Activated CD4-positive, alpha-beta T cell treated with anti-CD3 and anti-CD28 coated beads, Interleukin-2, amount 10 ng/mL, durations not matched to agents 24 days and 14 days (primary cell): ENCODE data around the gene ONECUT3. TPM values are rescaled to one million over a fixed set of nuclear protein-coding genes. Genes with fewer than 3 reads are reported as not detected.
A peak's percentile ranks its signal among the peaks of the same experiment; 100 is the strongest.
"Not testable (repeated sequence)": the region's sequence is repeated elsewhere in the genome, so short reads cannot be mapped to it uniquely, and the experiment has no call there.

Source experiments
- DNase-seq: peaks from one replicate; pipeline ENCODE4 v3.0.0; 2022
- H3K27ac Mint-ChIP-seq: one replicate; pipeline ENCODE4 v1.8.0; 2022; ENCODE audit warnings: mild to moderate bottlenecking, mixed read lengths
- H3K27me3 Mint-ChIP-seq: one replicate; pipeline ENCODE4 v1.8.0; 2022; ENCODE audit warnings: mixed read lengths
- H3K36me3 Mint-ChIP-seq: one replicate; pipeline ENCODE4 v1.8.0; 2022; ENCODE audit warnings: low read depth, mild to moderate bottlenecking, mixed read lengths
- H3K4me1 Mint-ChIP-seq: one replicate; pipeline ENCODE4 v1.8.0; 2021; ENCODE audit warnings: mixed read lengths
- H3K4me3 Mint-ChIP-seq: one replicate; pipeline ENCODE4 v1.8.0; 2022; ENCODE audit warnings: mild to moderate bottlenecking, moderate library complexity, mixed read lengths
- H3K9me3 Mint-ChIP-seq: one replicate; pipeline ENCODE4 v1.8.0; 2021; ENCODE audit warnings: mixed read lengths
- intact Hi-C: fragments of 100-400 bp; cut with micrococcal nuclease; formaldehyde crosslinking; loops from one replicate; pipeline ENCODE4 v1.15.1; 2023
- total RNA-seq: library from RNA; stranded (reverse); gene quantifications from 2 replicates; pipeline ENCODE4 v1.2.3, GENCODE V29; 2022

ONECUT3 gene
- total RNA-seq, 1 donor from 2014 or later, result not detected

DNA sequence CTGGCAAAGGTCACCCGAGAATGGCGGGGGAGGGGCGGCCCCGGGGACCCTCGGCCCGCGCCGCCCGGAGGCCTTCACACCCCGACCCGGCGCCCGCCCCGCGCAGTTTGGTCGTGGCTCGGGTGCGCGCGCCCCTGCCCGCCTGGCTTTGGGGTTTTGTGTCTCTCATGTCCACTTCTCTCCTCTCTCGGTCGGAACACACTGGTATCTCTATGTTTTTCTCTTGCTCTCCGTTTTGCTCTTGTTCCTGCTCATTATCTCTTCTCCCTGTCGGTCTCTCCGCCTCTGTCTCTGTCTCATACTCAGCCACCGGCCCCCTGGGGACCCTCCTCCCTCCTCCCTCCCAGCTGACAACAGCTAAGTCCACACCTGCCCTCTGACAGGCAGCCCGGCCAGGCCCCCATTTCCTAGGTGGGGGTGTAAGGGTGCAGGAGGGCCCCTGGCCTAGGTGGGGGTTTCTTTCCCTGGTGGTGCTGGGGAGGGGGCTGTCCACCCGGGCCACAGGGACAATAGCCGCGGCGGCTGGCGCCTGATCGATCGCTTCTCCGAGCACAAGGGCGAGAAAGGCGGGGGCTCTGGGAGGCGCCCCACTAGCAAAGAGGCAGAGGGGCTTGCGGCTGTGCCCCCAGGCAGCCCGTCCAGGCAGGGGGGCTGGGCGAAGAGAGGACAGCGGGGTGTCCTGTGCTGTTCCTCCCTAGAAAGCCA lies 2.3 kb downstream of the ONECUT3 start:
- no peaks in the 10 kb centered on the region for H3K9me3 Mint-ChIP-seq
- H3K4me1 Mint-ChIP-seq, result peaks cover 2% of the 10 kb centered on the region
- intact Hi-C loops, result loop anchor here (5.0 kb wide), 1 partner anchor 288 kb away; no protein-coding TSS in a partner anchor
- peaks cover 60% of the 10 kb centered on the region for H3K27me3 Mint-ChIP-seq
- no peak for DNase-seq
- peak overlapping the region; percentile 39 for H3K4me3 Mint-ChIP-seq
- peaks cover 4% of the 10 kb centered on the region for H3K36me3 Mint-ChIP-seq
- H3K27ac Mint-ChIP-seq, result peak overlapping the region; percentile 88

GRCh38 chr19:1756264-1756663 lies 3.0 kb downstream of the ONECUT3 start:
- Mint-ChIP-seq H3K4me1 (peaks cover 2% of the 10 kb centered on the region), H3K27me3 (peaks cover 60% of the 10 kb centered on the region), H3K36me3 (peaks cover 4% of the 10 kb centered on the region), H3K4me3 (no peak overlapping the region), H3K27ac (no peak overlapping the region), H3K9me3 (no peaks in the 10 kb centered on the region)
- intact Hi-C loops, result loop anchor here (5.0 kb wide), 1 partner anchor 289 kb away; no protein-coding TSS in a partner anchor
- no peak for DNase-seq

DNA sequence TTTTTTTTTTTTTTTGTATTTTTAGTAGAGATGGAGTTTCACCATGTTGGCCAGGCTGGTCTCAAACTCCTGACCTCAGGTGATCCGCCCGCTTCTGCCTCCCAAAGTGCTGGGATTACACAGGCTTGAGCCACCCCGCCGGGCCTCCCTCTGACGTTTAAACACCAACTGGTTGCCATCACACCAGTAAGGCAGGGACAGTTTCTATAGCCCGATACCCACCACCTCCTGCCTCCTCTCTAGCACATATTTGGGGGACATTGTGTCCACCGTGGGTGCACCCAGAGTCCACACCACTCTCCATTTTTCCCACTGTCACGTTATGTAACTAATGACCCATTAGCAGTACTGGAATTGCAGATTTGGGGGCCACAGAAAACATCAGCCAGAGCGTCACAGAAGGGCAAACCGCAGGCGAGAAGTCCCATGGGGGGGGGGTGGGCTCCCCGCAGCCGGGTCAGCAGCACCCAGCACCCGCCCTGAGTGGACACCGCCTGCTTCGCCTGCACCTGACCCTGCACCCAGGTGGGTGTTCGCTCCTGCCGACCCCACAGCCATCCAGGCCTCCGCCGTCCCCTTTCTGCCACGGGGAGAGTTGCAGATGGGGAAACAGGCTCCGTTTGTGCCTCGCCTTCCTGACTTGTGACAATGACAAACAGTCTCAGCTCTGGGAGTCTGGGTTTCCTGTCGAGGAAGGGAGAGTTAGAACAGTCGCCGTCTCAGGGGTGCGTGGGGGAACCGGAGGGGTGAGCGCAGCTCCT lies 3.6 kb downstream of the ONECUT3 start:
- Mint-ChIP-seq H3K4me3 (peak overlapping the region; percentile 41), H3K27ac (no peak overlapping the region)
- intact Hi-C loops, result loop anchor here (5.0 kb wide), 1 partner anchor 290 kb away; no protein-coding TSS in a partner anchor

DNA sequence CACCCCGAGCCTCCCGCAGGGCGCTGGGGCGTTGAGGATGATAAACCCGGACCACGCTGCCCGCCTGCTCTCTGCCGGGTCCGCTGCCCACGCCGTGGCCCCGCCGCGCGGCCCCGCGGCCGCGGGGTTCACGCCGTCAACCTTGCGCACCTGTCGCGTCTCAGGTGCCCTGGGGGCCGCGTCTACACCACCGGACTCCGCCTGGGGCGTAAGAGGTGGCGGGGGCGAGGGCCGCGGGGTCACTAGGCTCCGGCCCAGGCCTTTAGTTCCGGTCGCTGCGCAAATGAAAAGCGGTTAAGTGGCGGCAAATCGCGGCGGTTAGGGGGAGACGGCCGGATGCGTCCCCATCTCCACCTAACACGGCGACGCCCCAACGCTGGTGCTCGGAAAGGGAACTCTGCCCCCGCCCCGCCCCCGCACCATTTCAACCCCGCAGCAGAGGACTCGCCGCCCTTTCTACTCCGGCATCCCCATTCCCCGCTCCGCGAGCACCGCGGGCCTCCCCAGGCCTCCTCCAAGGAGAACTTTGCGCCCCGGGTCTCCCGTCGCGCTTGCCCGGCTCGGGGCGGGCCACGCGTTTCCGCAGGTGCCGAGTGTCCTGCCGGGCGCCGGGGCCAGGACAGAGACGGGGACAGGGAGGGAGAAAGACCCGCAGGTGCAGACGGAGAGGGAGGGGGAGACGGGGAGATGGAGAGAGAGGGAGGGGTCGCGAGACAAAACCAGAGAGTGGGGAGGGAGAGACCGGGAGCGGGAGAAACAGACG lies 4.3 kb downstream of the ONECUT3 start:
- intact Hi-C loops, result loop anchor here (5.0 kb wide), 1 partner anchor 290 kb away; no protein-coding TSS in a partner anchor
- peaks cover 55% of the 10 kb centered on the region for H3K27me3 Mint-ChIP-seq
- DNase-seq, result no peak
- peaks cover 2% of the 10 kb centered on the region for H3K4me1 Mint-ChIP-seq
- H3K4me3 Mint-ChIP-seq, result no peak overlapping the region
- H3K27ac Mint-ChIP-seq, result no peak overlapping the region
- H3K36me3 Mint-ChIP-seq, result peaks cover 4% of the 10 kb centered on the region
- H3K9me3 Mint-ChIP-seq, result no peaks in the 10 kb centered on the region

More for the DNA sequence above, 3.6 kb downstream of the ONECUT3 start:
- DNase-seq, result peak; percentile 64
- Mint-ChIP-seq H3K4me1 (peaks cover 2% of the 10 kb centered on the region), H3K9me3 (no peaks in the 10 kb centered on the region), H3K27me3 (peaks cover 60% of the 10 kb centered on the region), H3K36me3 (peaks cover 4% of the 10 kb centered on the region)

DNA sequence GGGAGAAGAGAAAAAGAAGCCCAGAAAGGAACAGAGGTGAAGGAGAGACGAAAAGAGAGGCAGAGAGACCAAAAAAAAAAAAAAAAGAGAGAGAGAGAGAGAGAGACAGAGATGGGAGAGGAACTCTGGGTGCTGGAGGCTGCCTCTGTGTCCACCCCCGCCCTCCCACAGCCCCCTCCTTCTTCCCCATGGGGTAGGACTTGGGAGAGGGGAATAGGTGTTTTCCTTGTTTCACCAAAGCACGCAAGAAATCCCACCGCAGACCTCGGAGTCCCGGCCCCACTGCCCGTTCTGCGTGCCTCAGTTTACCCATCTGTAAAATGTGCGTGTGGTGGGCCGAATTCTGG lies 4.9 kb downstream of the ONECUT3 start:
- Mint-ChIP-seq H3K4me3 (no peak overlapping the region), H3K9me3 (no peaks in the 10 kb centered on the region), H3K36me3 (peaks cover 4% of the 10 kb centered on the region), H3K27ac (no peak overlapping the region), H3K27me3 (peaks cover 55% of the 10 kb centered on the region), H3K4me1 (peaks cover 2% of the 10 kb centered on the region)
- intact Hi-C loops, result loop anchor here (5.0 kb wide), 1 partner anchor 291 kb away; no protein-coding TSS in a partner anchor
- no peak for DNase-seq

DNA sequence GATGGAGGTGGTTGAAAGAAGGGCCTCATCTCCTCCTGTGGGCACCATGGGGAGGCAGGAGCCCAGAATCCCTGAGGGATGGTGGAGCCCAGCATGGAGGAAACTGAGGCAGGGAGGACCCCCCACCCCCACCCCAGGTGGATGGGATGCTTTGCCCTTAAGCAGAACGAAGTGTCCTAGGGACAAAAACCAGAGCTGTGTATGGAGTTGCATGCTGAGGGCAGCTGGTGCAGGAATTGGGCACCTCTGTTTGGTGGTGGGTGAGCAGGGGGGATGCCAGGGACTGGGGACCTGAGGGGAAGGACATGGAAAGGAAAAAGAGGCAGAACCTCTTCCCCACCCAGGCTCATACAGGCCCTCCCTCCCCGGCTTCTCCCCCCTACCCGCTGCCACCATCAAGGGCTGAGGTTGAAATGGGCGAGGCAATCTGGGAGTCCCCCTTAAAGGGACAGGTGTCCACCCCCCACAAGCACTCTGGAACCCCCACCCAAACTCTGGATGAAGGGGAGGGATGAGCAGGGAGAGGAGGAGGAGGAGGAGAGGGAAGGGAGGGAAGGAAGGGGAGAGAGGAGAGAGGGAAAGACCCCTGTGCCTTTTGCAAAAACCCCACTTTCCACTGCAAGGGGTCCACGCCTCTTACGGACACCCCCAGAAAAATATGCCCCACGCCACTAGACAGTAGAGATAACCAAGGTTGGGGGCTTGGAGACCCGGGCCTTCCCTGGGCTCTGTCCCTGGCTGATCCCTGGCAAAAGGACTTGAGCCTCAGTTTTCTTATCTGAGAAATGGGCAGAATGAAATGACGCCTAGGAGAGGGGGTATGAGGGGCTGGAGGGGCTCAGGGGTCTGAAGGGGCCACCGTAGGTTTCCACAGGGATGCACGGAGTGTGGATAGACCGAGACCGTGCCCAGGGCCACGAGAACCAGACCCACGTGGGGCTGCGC lies 5.9 kb downstream of the ONECUT3 start:
- no peak for DNase-seq
- Mint-ChIP-seq H3K27me3 (peaks cover 65% of the 10 kb centered on the region), H3K36me3 (peaks cover 4% of the 10 kb centered on the region), H3K27ac (no peak overlapping the region), H3K4me3 (no peak overlapping the region), H3K9me3 (no peaks in the 10 kb centered on the region), H3K4me1 (peaks cover 3% of the 10 kb centered on the region)
- intact Hi-C loops, result loop anchor here (5.0 kb wide), 1 partner anchor 292 kb away; no protein-coding TSS in a partner anchor

DNA sequence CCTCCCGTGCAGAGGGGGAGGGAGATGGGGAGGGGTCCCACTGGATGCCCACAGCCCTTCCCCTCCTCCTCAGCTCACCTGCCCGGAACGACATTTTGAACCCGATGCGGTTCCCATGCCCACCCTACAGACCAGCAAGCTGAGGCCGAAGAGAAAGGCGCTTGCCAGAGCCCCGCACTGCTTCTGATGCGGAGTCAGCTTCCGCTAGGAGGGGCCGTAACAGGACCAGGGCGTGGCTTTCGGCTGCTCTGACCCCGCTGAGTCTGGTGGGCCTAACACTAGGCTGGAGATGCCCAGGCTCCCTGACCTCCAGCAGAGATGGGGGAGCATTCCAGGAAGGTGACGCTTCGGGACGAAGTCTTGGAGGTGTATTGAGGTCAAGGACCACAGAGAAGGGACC lies 6.7 kb downstream of the ONECUT3 start:
- no peak overlapping the region for H3K27ac Mint-ChIP-seq
- intact Hi-C loops, result no loop called here
- peaks cover 4% of the 10 kb centered on the region for H3K36me3 Mint-ChIP-seq
- DNase-seq, result no peak
- H3K9me3 Mint-ChIP-seq, result no peaks in the 10 kb centered on the region
- peaks cover 69% of the 10 kb centered on the region for H3K27me3 Mint-ChIP-seq
- peaks cover 3% of the 10 kb centered on the region for H3K4me1 Mint-ChIP-seq
- no peak overlapping the region for H3K4me3 Mint-ChIP-seq

DNA sequence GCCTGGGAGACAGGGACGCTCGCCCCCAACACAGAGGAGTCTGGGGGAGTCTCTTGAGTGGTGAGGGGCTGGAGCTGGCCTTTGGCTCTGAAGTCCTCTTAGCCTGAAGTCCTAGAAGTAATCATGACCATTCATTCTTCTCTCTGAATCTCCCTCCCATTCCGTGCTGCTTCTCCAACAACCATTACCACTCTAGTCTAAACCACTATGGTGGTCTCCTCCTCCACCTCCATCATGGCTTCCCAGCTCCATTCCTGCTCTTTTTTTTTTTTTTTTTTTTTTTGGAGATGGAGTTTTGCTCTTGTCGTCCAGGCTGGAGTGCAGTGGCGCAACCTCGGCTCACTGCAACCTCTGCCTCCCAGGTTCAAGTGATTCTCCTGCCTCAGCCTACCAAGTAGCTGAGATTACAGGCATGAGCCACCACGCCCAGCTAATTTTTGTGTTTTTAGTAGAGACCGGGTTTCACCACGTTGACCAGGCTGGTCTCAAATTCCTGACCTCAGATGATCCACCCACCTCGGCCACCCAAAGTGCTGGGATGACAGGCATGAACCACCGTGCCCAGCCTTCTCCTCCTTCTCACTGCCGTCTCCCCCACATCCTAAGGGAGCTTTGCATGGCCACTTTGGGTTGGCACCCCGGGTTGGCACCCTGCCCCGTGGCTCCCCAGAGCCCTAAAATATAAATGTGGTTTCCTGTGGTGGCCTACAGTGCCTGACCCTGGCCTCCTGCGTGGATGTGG lies 7.7 kb downstream of the ONECUT3 start:
- peak overlapping the region; percentile 10 for H3K27ac Mint-ChIP-seq
- H3K36me3 Mint-ChIP-seq, H3K9me3 Mint-ChIP-seq, intact Hi-C loops, DNase-seq, H3K4me1 Mint-ChIP-seq, H3K4me3 Mint-ChIP-seq: not testable (repeated sequence)
- peaks cover 72% of the 10 kb centered on the region for H3K27me3 Mint-ChIP-seq

GRCh38 chr19:1761528-1762242 lies 8.4 kb downstream of the ONECUT3 start:
- H3K4me1 Mint-ChIP-seq, result peaks cover 2% of the 10 kb centered on the region
- peaks cover 2% of the 10 kb centered on the region for H3K36me3 Mint-ChIP-seq
- H3K4me3 Mint-ChIP-seq, result no peak overlapping the region
- intact Hi-C loops, result no loop called here
- H3K27me3 Mint-ChIP-seq, result peaks cover 72% of the 10 kb centered on the region
- no peak for DNase-seq
- H3K27ac Mint-ChIP-seq, result peak overlapping the region; percentile 10
- H3K9me3 Mint-ChIP-seq, result no peaks in the 10 kb centered on the region

DNA sequence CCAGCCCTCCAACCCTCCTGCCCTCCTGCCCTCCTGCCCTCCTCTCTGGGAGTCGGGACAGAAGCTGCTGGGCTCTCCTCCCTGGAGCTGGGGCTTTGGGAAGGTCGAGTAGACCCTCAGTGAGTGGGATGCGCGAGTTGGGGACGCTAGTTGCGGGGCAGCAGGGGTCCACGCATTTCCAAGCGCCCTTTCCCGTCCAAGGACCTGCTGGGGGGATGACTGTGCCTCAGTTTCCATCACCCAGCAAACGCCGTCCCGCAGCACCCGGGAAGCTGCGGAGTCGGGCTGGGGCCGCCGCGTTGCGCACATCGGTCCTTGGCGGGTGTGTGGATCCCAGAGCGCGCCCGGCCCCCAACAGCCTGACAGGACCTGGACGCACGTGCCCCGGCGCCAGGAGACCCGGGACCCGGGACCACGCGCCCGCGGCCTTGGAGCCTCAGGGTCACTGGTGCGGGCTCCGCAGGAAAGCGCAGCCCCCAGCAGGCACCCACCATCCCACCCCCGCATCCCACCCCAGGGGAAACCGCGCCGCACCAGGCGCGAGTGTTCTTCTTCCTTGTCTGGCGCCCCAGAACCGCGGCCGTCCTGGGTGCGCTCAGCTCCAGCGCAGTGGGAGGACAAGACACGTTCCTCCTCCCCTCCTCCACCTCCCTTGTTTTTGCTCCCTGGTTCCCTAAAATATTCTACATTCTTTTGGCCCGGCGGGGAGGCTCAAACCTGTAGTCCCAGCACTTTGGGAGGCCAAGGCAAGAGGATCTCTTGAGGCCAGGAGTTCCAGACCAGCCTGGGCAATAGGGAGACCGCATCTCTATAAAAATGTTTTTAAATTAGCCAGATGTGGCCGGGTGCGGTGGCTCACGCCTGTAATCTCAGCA lies 9.2 kb downstream of the ONECUT3 start:
- no peaks in the 10 kb centered on the region for H3K36me3 Mint-ChIP-seq
- peaks cover 68% of the 10 kb centered on the region for H3K27me3 Mint-ChIP-seq
- H3K27ac Mint-ChIP-seq, result no peak overlapping the region
- no peak for DNase-seq
- peaks cover 2% of the 10 kb centered on the region for H3K4me1 Mint-ChIP-seq
- H3K4me3 Mint-ChIP-seq, result no peak overlapping the region
- no peaks in the 10 kb centered on the region for H3K9me3 Mint-ChIP-seq
- intact Hi-C loops, result no loop called here
